Mammary epithelial cell (primary cell): ENCODE results near the gene TTLL11.

Source experiments
- CTCF ChIP-seq, 2 donors: IDR thresholded peaks in 1 of 2; conservative IDR thresholded peaks in 1 of 2; 2 replicates each; pipeline ENCODE4 v1.5.1; 2011 to 2012; ENCODE audit warnings: inconsistent platforms in 2 of 2, low read length in 2 of 2, mild to moderate bottlenecking in 2 of 2, control low read depth in 1 of 2, low read depth in 1 of 2; ENCODE audit not compliant: insufficient read depth in 1 of 2; ENCODE audit errors: extremely low read depth in 1 of 2
- EZH2 ChIP-seq: IDR thresholded peaks from 2 replicates; pipeline ENCODE4 v1.6.1; 2012; ENCODE audit warnings: low read length, inconsistent platforms, borderline replicate concordance

- TF ChIP-seq CTCF (conservative IDR thresholded peaks at IDR 0.05 in 1 of 2, IDR thresholded peaks at IDR 0.05 in 1 of 2; ENCODE audit: extremely low read depth in 1 of 2, insufficient read depth in 1 of 2, low read depth in 1 of 2, low read length in 2 of 2) (no peak), EZH2 (no peak)
These were observed 148.4 kb downstream of the TTLL11 start for GRCh38 chr9:121944711-121945191.
